ENCODE data around the gene SQOR.

SQOR gene

GRCh38 chr15:45664451-45664850 lies 29.6 kb downstream of the SQOR start:
- DNase-seq, result no peak

DNA sequence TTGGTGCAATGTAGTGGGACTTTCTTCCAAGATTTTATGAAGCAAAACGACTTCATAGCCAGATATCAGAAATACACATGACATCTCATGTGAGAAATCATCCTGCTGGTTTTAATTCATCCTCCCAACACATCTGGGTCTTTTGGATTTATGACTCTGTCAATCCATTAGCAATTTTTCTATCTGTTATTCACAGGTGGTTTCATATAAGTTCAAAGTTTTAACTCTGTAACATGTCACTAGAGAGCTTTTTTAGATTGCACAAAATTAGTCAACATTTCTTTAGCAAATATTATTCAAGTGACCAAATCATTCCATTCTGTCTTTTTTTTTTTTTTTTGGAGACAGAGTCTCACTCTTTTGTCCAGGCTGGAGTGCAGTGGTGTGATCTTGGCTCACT lies 30.4 kb downstream of the SQOR start:
- no peak for DNase-seq

- DNase-seq, result no peak
These were observed 31.5 kb downstream of the SQOR start for GRCh38 chr15:45666119-45666875.

DNA sequence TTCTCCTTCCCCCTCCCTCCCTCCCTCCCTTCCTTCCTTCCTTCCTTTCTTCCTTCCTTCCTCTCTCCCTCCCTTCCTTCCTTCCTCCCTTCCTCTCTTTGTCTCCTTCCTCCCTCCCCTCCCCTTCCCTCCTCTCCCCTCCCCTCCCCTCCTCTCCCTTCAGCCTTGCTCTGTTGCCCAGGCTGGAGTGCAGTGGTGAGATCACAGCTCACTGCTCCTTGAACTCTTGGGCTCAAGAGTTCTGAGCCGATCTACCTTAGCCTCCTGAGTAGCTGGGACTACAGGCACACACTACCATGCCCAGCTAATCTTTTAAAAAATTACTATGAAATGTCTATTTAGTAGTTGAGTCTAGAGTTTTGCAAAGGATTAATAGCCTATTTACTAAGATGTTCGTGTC lies 32.2 kb downstream of the SQOR start:
- no peak for DNase-seq

GRCh38 chr15:45668386-45668785 lies 33.6 kb downstream of the SQOR start:
- no peak for DNase-seq

GRCh38 chr15:45669422-45669821 lies 34.6 kb downstream of the SQOR start:
- no peak for DNase-seq

- no peak for DNase-seq
These were observed 35.3 kb downstream of the SQOR start for GRCh38 chr15:45670091-45670490.

DNA sequence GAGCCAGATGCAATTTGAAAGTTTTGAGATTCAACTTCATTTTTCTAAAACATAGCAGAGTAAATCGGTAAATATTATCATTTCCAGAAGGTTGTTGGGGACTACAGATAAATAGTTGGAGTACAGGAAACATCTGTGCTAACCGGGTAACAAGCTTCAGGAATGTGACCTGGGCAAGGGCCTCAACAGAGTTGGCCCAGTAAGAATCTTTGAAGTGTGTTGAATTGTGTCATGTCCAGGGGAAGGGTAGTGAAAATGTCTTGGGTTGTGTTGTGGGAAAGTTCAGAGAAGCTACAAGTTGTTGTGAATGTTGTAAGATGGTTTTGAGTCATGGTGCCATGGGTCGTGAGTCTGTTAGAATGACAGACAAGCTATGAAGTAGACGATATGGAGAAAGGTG lies 35.7 kb downstream of the SQOR start:
- no peak for DNase-seq

DNA sequence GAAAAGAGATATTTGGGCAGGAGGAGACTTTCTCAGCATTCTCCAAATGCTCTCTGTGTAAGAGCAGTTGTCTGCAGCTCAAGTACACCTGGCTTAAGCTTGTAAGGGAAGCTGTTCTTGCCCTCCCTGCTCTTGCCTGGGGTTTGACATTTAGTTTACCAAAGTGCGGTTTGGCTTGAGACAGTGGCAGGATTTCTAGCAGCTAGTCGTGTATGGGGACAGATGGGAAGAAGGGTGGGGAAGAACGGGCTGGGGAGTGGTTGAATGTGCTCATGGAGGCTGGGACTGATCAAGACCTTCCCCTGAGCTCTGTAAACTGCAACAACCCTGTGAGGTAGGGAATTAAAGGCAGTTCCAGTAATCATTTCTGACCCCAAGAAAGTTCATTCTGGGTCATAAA lies 39.8 kb downstream of the SQOR start:
- DNase-seq, result no peak

GRCh38 chr15:45677797-45678196 lies 43.0 kb downstream of the SQOR start:
- no peak for DNase-seq

DNA sequence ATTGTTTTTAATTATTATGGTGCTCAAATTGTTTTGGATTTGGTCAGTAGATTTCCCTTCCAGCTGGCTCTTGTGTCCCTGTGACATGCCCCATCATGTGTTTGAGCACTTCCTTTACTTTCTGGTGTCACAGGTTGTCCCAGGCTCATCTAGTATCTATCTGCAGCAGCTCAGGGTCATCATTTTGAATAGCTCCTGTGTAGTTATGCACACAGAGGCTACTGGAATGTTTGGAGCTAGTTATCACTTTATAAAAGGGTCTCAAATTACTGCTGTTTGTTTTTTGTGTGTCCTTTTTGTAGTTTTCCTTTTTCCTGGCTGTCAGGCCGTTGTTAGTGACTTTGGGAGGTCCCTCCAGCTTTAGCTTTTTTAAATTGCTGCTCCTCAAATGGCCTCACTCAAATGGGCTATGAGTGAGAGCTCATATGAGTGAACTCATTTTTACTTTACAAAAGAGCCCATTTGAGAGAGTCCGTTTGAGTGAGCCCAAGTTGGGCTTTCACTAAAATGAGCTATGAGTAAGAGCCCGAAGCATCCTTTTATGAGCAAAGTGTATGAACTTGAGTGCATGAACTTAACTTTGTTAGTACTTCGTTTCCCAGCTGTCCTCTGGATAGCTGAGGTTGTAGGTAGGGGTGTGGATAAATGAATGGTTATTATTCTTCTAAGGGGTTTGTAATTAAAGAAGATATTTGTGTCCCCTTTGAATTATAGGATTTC lies 43.8 kb downstream of the SQOR start:
- no peak for DNase-seq

GRCh38 chr15:45684533-45684932 lies 49.7 kb downstream of the SQOR start:
- DNase-seq, result no peak

- no peak for DNase-seq
These were observed 54.8 kb downstream of the SQOR start for GRCh38 chr15:45689616-45690015.

- DNase-seq, result no peak
These were observed 55.9 kb downstream of the SQOR start for GRCh38 chr15:45690581-45691260.

DNA sequence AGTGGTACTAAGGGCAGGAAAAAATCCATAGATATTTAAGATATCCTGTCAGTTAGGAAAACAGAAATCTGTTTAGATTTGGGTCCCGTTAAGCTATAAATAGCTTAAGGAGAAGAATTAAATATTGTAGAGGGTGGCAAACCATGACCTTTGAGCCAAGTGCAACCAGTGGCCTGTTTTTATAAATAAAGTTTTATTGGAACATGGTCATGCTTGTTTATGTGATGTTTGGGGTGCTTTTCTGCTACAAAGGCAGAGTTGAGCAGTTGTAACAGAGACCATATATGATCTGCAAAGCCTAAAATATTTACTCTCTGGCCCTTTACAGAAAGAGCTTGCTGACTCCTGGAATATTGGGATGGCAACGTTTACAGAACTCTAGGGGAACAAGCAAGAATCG lies 66.3 kb downstream of the SQOR start:
- DNase-seq, result no peak

DNA sequence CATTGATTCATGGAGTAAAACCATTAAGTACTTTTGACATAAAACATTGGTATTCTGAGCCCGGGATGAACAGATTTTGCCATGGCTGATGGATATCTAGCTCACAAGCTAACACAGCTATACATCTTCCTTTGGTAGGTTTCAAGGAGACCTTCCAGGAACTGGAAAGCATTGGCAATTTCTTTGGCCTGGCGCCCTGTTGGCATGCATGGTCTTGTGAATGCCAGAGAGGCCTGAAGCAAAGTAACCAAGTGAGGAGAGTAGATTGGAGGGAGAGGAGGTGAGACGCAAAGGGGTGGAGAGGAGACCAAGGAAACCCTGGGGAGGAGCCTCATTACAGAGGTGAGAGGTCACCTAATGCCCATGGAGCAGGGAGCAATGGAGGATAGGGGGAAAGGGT lies 67.2 kb downstream of the SQOR start:
- no peak for DNase-seq

GRCh38 chr15:45703670-45704328 lies 69.0 kb downstream of the SQOR start:
- no peak for DNase-seq

DNA sequence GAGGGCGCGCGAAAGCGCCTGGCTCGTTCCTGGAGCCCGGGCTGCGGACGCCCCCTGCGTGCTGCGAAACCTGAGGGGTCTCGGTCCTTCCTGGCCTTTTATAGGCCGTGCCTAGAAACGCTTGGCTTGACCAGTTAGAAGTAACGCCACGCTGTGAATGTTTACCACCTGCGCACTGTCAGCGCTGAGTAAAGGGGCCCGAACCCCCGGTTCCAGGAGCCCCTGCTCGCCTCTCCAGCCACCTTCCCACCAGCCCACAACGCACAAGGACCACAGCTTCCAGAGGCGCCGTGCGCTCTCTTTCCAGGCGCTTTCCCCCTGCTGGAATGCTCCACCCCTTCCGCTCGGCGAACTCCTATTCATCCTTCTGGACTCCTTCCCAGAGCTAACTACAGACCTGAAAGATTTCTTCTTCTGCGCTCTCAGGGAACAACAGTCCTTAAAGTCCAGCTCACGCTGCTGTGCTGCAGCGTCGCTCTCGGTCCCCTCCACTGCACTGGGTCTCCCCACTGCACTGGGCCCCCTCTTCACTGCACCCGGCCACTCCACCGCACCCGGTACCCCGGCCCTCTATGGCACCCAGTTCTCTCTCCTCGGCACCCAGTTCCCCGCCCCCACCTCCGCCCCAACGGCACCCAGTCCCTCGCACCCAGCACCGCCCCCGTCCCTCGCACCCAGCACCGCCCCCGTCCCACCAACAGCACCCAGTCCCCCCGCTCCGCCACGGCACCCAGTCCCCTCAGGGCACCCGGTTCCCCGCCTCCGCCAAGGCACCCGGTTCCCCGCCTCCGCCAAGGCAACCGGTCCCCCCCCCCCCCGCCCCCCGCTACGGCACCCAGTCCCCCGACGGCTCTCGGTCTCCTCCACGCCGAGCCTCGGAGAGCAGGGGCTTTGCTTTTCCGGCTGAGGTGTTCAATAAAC lies 69.8 kb downstream of the SQOR start:
- peak; percentile 14 to 24 for DNase-seq

GRCh38 chr15:45705510-45706473 lies 71.0 kb downstream of the SQOR start:
- peak; percentile 66 to 72 for DNase-seq

DNA sequence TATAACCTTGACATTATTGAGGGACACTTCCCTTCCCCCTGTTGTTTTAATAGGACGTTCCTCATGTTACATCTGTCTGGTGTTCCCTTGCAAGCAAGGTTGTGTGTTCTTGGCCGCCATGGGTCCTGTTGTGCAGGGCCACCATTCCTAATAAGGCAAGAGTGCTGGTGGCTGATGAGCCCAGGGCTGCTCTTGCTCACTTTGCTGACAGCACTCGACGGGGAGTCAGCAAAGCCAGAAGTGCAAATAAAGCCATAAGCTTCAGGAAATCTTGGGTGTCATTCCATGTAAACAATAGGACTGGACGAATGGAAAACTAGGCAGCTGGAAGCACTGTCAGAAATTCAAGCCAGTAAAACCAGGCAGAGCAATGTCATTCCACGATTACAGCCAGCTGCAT lies 75.8 kb downstream of the SQOR start:
- no peak for DNase-seq

All from activated CD4-positive, alpha-beta T cell treated with anti-CD3 and anti-CD28 coated beads for 4 hours (primary cell).